IMR-90 (cell line): ENCODE results near the gene SLC4A1. TPM values are rescaled to one million over a fixed set of nuclear protein-coding genes. Genes with fewer than 3 reads are reported as not detected.

Experiments
- ATAC-seq: fragments of 200-7000 bp; cut with Tn5 transposase; 2 replicates; pipeline ENCODE4 v1.9.1; 2020; ENCODE audit warnings: low read depth, mild to moderate bottlenecking, moderate library complexity
- BruUV-seq: library from RNA; stranded (reverse); fragments of 400-500 nt; replicated peaks from 2 replicates; lab custom pipeline; 2021; lab: Mats Ljungman, UMichigan
- CTCF ChIA-PET: fragments of 300-600 bp; formaldehyde crosslinking; extraction: SDS; loops from one replicate; lab custom pipeline; 2021; ENCODE audit warnings: antibody characterized with exemption; lab: Yijun Ruan, JAX
- POLR2A ChIA-PET: fragments of 300-600 bp; sonication (Branson Sonifier 250); formaldehyde crosslinking; loops from one replicate; lab custom pipeline; 2022; ENCODE audit warnings: antibody characterized with exemption; ENCODE audit not compliant: unreplicated experiment; lab: Charles Lee
- DNase-seq: peaks from one replicate; pipeline ENCODE4 v3.0.0; 2013
- H2AFZ ChIP-seq: replicated peaks from 2 replicates; pipeline ENCODE3; 2013; ENCODE audit warnings: low read length, mild to moderate bottlenecking; ENCODE audit not compliant: poor library complexity
- H2AK5ac ChIP-seq: 2 replicates; pipeline ENCODE4 v1.6.1; 2013; ENCODE audit warnings: low read depth, low read length, inconsistent platforms
- H2AK9ac ChIP-seq: replicated peaks from 2 replicates; pipeline ENCODE3; 2013; ENCODE audit warnings: mild to moderate bottlenecking, low read depth, low read length, moderate library complexity; ENCODE audit not compliant: poor library complexity
- H2BK120ac ChIP-seq: 2 replicates; pipeline ENCODE4 v1.6.1; 2013; ENCODE audit warnings: low read depth, low read length, inconsistent platforms
- H2BK15ac ChIP-seq: 3 replicates; pipeline ENCODE4 v1.6.1; 2013; ENCODE audit warnings: low read depth, low read length, inconsistent platforms
- H2BK20ac ChIP-seq: 2 replicates; pipeline ENCODE4 v1.6.1; 2013; ENCODE audit warnings: low read depth, mild to moderate bottlenecking, inconsistent platforms, low read length, moderate library complexity
- H2BK5ac ChIP-seq: 2 replicates; pipeline ENCODE4 v1.6.1; 2013; ENCODE audit warnings: mild to moderate bottlenecking, low read depth, low read length, inconsistent platforms; ENCODE audit not compliant: poor library complexity, severe bottlenecking
- H3K14ac ChIP-seq: replicated peaks from 2 replicates; pipeline ENCODE4 v1.6.1; 2013; ENCODE audit warnings: low read depth, low read length, inconsistent platforms
- H3K18ac ChIP-seq: 2 replicates; pipeline ENCODE4 v1.6.1; 2013; ENCODE audit warnings: low read depth, low read length, control low read depth
- H3K23ac ChIP-seq: 2 replicates; pipeline ENCODE4 v1.6.1; 2013; ENCODE audit warnings: low read depth, low read length, inconsistent platforms
- H3K27ac ChIP-seq: 2 replicates; pipeline ENCODE4 v1.5.1; 2013; ENCODE audit warnings: mild to moderate bottlenecking, control low read depth, low read length; ENCODE audit not compliant: insufficient read depth
- H3K27me3 ChIP-seq: 2 replicates; pipeline ENCODE4 v1.6.1; 2013; ENCODE audit warnings: low read length; ENCODE audit not compliant: control insufficient read depth, insufficient read depth
- H3K36me3 ChIP-seq: 2 replicates; pipeline ENCODE4 v1.6.1; 2013; ENCODE audit warnings: low read length, mixed read lengths; ENCODE audit not compliant: control insufficient read depth, insufficient read depth
- H3K4ac ChIP-seq: 2 replicates; pipeline ENCODE4 v1.6.1; 2013; ENCODE audit warnings: low read depth, low read length, inconsistent platforms
- H3K4me1 ChIP-seq: 2 replicates; pipeline ENCODE4 v1.6.1; 2013; ENCODE audit warnings: low read length, mixed read lengths; ENCODE audit not compliant: control insufficient read depth, insufficient read depth
- H3K4me2 ChIP-seq: 2 replicates; pipeline ENCODE4 v1.6.1; 2013; ENCODE audit warnings: low read depth, mild to moderate bottlenecking, control low read depth, low read length, moderate library complexity
- H3K4me3 ChIP-seq: 2 replicates; pipeline ENCODE4 v1.5.1; 2013; ENCODE audit warnings: low read depth, mild to moderate bottlenecking, control low read depth, low read length, moderate library complexity; ENCODE audit not compliant: insufficient read depth
- H3K56ac ChIP-seq: 2 replicates; pipeline ENCODE4 v1.6.1; 2013; ENCODE audit warnings: low read length, inconsistent platforms; ENCODE audit not compliant: insufficient read depth; ENCODE audit errors: extremely low read depth
- H3K79me1 ChIP-seq, 2 experiments: 2 replicates each; pipeline ENCODE4 v1.6.1; 2013; ENCODE audit warnings: low read length in 2 of 2, inconsistent platforms in 1 of 2, low read depth in 1 of 2
- H3K9ac ChIP-seq: 2 replicates; pipeline ENCODE4 v1.6.1; 2013; ENCODE audit warnings: low read depth, low read length, control low read depth
- H3K9me1 ChIP-seq: 2 replicates; pipeline ENCODE4 v1.6.1; 2013; ENCODE audit warnings: low read length, inconsistent platforms; ENCODE audit not compliant: insufficient read depth
- H3K9me3 ChIP-seq: 2 replicates; pipeline ENCODE4 v1.6.1; 2013; ENCODE audit warnings: low read length; ENCODE audit not compliant: control insufficient read depth, insufficient read depth
- H4K20me1 ChIP-seq: 2 replicates; pipeline ENCODE4 v1.6.1; 2013; ENCODE audit warnings: low read length, inconsistent platforms; ENCODE audit not compliant: insufficient read depth
- H4K5ac ChIP-seq: 2 replicates; pipeline ENCODE4 v1.6.1; 2013; ENCODE audit warnings: mild to moderate bottlenecking, low read depth, low read length, control low read depth
- H4K8ac ChIP-seq, 2 experiments: 2 replicates each; pipeline ENCODE4 v1.6.1; 2013; ENCODE audit warnings: low read depth in 2 of 2, low read length in 2 of 2, control low read depth in 1 of 2, inconsistent platforms in 1 of 2
- H4K91ac ChIP-seq: 2 replicates; pipeline ENCODE4 v1.6.1; 2013; ENCODE audit warnings: low read depth, low read length, inconsistent platforms; ENCODE audit not compliant: insufficient read depth
- BHLHE40 ChIP-seq: fragments of 150-350 bp; IDR thresholded peaks from 2 replicates; pipeline ENCODE4 v1.6.1; 2016; ENCODE audit warnings: mild to moderate bottlenecking, low read depth, low read length
- CEBPB ChIP-seq: IDR thresholded peaks from 2 replicates; pipeline ENCODE4 v1.6.1; 2012; ENCODE audit warnings: low read depth, low read length, improper control_type of control experiment
- CHD1 ChIP-seq: IDR thresholded peaks from 2 replicates; pipeline ENCODE4 v1.6.1; 2012; ENCODE audit warnings: low read depth, low read length, improper control_type of control experiment
- FOS ChIP-seq: fragments of 150-350 bp; IDR thresholded peaks from 2 replicates; pipeline ENCODE4 v1.6.1; 2016; ENCODE audit warnings: low read depth, low read length
- MAFK ChIP-seq: IDR thresholded peaks from 2 replicates; pipeline ENCODE4 v1.6.1; 2012; ENCODE audit warnings: low read depth, low read length, improper control_type of control experiment
- MAZ ChIP-seq: IDR thresholded peaks from 2 replicates; pipeline ENCODE4 v1.6.1; 2012; ENCODE audit warnings: low read depth, mild to moderate bottlenecking, low read length, improper control_type of control experiment, moderate library complexity, borderline replicate concordance
- MXI1 ChIP-seq: IDR thresholded peaks from 2 replicates; pipeline ENCODE4 v1.6.1; 2012; ENCODE audit warnings: low read depth, mild to moderate bottlenecking, low read length, moderate library complexity, borderline replicate concordance
- NFE2L2 ChIP-seq: fragments of 150-350 bp; IDR thresholded peaks from 2 replicates; pipeline ENCODE4 v1.6.1; 2016; ENCODE audit warnings: low read depth, mild to moderate bottlenecking, low read length
- POLR2A ChIP-seq: IDR thresholded peaks from 2 replicates; pipeline ENCODE4 v1.6.1; 2012; ENCODE audit warnings: mild to moderate bottlenecking, low read depth, low read length
- RAD21 ChIP-seq: IDR thresholded peaks from 2 replicates; pipeline ENCODE4 v1.6.1; 2012; ENCODE audit warnings: low read length, improper control_type of control experiment
- RCOR1 ChIP-seq: IDR thresholded peaks from 2 replicates; pipeline ENCODE4 v1.6.1; 2012; ENCODE audit warnings: mild to moderate bottlenecking, low read length, improper control_type of control experiment; ENCODE audit not compliant: insufficient replicate concordance
- RFX5 ChIP-seq: IDR thresholded peaks from 2 replicates; pipeline ENCODE4 v1.8.0; 2012; ENCODE audit warnings: low read depth, mild to moderate bottlenecking, low read length, moderate library complexity
- SMC3 ChIP-seq: fragments of 150-350 bp; IDR thresholded peaks from 2 replicates; pipeline ENCODE4 v1.6.1; 2016; ENCODE audit warnings: low read depth, mild to moderate bottlenecking, antibody characterized with exemption, low read length, moderate library complexity
- WGBS, 2 experiments: methylation state at CpG; one replicate each; pipeline versions ENCODE4 v1.1.5 to v1.1.7; 2013; ENCODE audit warnings: missing lambda C conversion rate in 2 of 2; ENCODE audit not compliant: insufficient read length in 1 of 2; ENCODE audit errors: extremely low coverage in 2 of 2; 5-methylcytosine and 5-hydroxymethylcytosine counted together
- dilution Hi-C: fragments of 300-500 bp; cut with HindIII; formaldehyde crosslinking; loops from one replicate; pipeline ENCODE4 v1.14.3; 2018; ENCODE audit warnings: low sequenced_read_pairs; ENCODE audit not compliant: unreplicated experiment
- in situ Hi-C: fragments of 300-500 bp; cut with MboI; formaldehyde crosslinking; loops from 3 replicates; pipeline ENCODE4 v1.14.3; 2019; ENCODE audit warnings: low sequenced_read_pairs, inconsistent platforms, mixed read lengths
- intact Hi-C: fragments of 100-400 bp; cut with micrococcal nuclease; formaldehyde crosslinking; loops from 2 replicates; pipeline ENCODE4 v1.10.0; 2022
- polyA plus RNA-seq, 3 experiments: library from polyadenylated mRNA; depleted of rRNA; stranded (reverse); fragments of >200 nt; gene quantifications; 2 replicates each; pipeline ENCODE4 v1.2.3, GENCODE V29; 2012; ENCODE audit warnings: low replicate concordance in 1 of 3
- total RNA-seq: library from RNA; depleted of rRNA; stranded (reverse); fragments of >200 nt; gene quantifications from 2 replicates; pipeline ENCODE4 v1.2.3, GENCODE V29; 2012
- TF ChIP-seq, protein P1 (sequence below): conservative IDR thresholded peaks from 2 replicates; pipeline ENCODE4 v1.5.1; 2012; ENCODE audit warnings: mild to moderate bottlenecking, low read depth, low read length, improper control_type of control experiment
- TF ChIP-seq, protein P2 (sequence below): fragments of 150-350 bp; IDR thresholded peaks from 2 replicates; pipeline ENCODE4 v1.6.1; 2017; ENCODE audit warnings: mild to moderate bottlenecking, antibody characterized with exemption, low read length, low read depth
- TF ChIP-seq, protein P3 (sequence below): fragments of 150-350 bp; IDR thresholded peaks from 2 replicates; pipeline ENCODE4 v1.6.1; 2016; ENCODE audit warnings: low read depth, mild to moderate bottlenecking, low read length, moderate library complexity, borderline replicate concordance

The SLC4A1 gene
- total and polyA plus RNA-seq, 2 of the 4 experiments (the other 2 are of a cell fraction), result not detected

GRCh38 chr17:44287651-44288050 is 19.7 kb upstream of the SLC4A1 start:
- H3K23ac ChIP-seq, result no peak overlapping the region
- H2BK120ac ChIP-seq, result no peak overlapping the region
- ATAC-seq, result no peak
- no peak overlapping the region for H2BK5ac ChIP-seq
- ChIA-PET POLR2A (no interaction called here), CTCF (no interaction called here)
- H3K18ac ChIP-seq, result no peak overlapping the region
- no peak overlapping the region for H3K27ac ChIP-seq
- no peak overlapping the region for H3K4me3 ChIP-seq
- no peak overlapping the region for H2BK15ac ChIP-seq
- H3K27me3 ChIP-seq, result peaks cover 19% of the 10 kb centered on the region
- intact Hi-C loops, result no loop called here
- no peaks in the 10 kb centered on the region for H3K9me1 ChIP-seq
- no peak overlapping the region for H3K9ac ChIP-seq
- no peak overlapping the region for H2AK5ac ChIP-seq
- BruUV-seq, result no TSS peak
- no peaks in the 10 kb centered on the region for H4K20me1 ChIP-seq
- 50% methylated on average over 6 of the region's 8 CpGs; no CpG with 5 or more reads in 1 of the 2 experiments for WGBS, 2 experiments
- H4K8ac ChIP-seq, result no peak overlapping the region
- no peak for DNase-seq
- H2AFZ ChIP-seq, result no peak overlapping the region
- H3K79me1 ChIP-seq, result no peaks in the 10 kb centered on the region
- no peak overlapping the region for H4K5ac ChIP-seq
- no peaks in the 10 kb centered on the region for H3K9me3 ChIP-seq
- H2BK20ac ChIP-seq, result no peak overlapping the region
- H3K4me2 ChIP-seq, result no peak overlapping the region
- no peaks in the 10 kb centered on the region for H3K36me3 ChIP-seq
- H4K91ac ChIP-seq, result no peak overlapping the region
- H3K14ac ChIP-seq, result no peak overlapping the region
- H3K56ac ChIP-seq, result no peak overlapping the region
- H3K4me1 ChIP-seq, result no peaks in the 10 kb centered on the region
- no peak for TF ChIP-seq CHD1
- no peak for TF ChIP-seq BHLHE40
- no peak for TF ChIP-seq MAFK
- TF ChIP-seq RCOR1, result no peak
- no peak for TF ChIP-seq CEBPB
- TF ChIP-seq RFX5, result no peak
- no peak for TF ChIP-seq POLR2A
- TF ChIP-seq FOS, result no peak
- TF ChIP-seq, protein P1, sequence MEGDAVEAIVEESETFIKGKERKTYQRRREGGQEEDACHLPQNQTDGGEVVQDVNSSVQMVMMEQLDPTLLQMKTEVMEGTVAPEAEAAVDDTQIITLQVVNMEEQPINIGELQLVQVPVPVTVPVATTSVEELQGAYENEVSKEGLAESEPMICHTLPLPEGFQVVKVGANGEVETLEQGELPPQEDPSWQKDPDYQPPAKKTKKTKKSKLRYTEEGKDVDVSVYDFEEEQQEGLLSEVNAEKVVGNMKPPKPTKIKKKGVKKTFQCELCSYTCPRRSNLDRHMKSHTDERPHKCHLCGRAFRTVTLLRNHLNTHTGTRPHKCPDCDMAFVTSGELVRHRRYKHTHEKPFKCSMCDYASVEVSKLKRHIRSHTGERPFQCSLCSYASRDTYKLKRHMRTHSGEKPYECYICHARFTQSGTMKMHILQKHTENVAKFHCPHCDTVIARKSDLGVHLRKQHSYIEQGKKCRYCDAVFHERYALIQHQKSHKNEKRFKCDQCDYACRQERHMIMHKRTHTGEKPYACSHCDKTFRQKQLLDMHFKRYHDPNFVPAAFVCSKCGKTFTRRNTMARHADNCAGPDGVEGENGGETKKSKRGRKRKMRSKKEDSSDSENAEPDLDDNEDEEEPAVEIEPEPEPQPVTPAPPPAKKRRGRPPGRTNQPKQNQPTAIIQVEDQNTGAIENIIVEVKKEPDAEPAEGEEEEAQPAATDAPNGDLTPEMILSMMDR, result no peak
- no peak for TF ChIP-seq MXI1
- no peak for TF ChIP-seq RAD21
- TF ChIP-seq SMC3, result no peak
- no peak for TF ChIP-seq NFE2L2
- no peak for TF ChIP-seq MAZ
- TF ChIP-seq, protein P2, sequence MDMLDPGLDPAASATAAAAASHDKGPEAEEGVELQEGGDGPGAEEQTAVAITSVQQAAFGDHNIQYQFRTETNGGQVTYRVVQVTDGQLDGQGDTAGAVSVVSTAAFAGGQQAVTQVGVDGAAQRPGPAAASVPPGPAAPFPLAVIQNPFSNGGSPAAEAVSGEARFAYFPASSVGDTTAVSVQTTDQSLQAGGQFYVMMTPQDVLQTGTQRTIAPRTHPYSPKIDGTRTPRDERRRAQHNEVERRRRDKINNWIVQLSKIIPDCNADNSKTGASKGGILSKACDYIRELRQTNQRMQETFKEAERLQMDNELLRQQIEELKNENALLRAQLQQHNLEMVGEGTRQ, result no peak
- TF ChIP-seq, protein P3, sequence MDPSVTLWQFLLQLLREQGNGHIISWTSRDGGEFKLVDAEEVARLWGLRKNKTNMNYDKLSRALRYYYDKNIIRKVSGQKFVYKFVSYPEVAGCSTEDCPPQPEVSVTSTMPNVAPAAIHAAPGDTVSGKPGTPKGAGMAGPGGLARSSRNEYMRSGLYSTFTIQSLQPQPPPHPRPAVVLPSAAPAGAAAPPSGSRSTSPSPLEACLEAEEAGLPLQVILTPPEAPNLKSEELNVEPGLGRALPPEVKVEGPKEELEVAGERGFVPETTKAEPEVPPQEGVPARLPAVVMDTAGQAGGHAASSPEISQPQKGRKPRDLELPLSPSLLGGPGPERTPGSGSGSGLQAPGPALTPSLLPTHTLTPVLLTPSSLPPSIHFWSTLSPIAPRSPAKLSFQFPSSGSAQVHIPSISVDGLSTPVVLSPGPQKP, result no peak
- dilution Hi-C loops, result no loop called here
- H3K4ac ChIP-seq, result no peak overlapping the region
- H2AK9ac ChIP-seq, result no peak overlapping the region
- in situ Hi-C loops, result no loop called here
